PFSK-1 (cell line): ENCODE measurements around the gene FGGY.

ENCODE experiments used
- FOXP2 ChIP-seq: optimal IDR thresholded peaks from 2 replicates; pipeline ENCODE3; 2011; ENCODE audit warnings: borderline replicate concordance, control low read depth, inconsistent platforms; ENCODE audit not compliant: insufficient read depth; ENCODE audit errors: extremely low read length, extremely low read depth
- POLR2AphosphoS5 ChIP-seq: IDR thresholded peaks from 2 replicates; pipeline ENCODE4 v1.6.1; 2012; ENCODE audit warnings: low read depth, mild to moderate bottlenecking, control low read depth, low read length, moderate library complexity
- REST ChIP-seq, 2 experiments: IDR thresholded peaks; 2 replicates each; pipeline versions ENCODE4 v1.6.1 to v1.8.0; 2011 to 2012; ENCODE audit warnings: low read depth in 2 of 2, low read length in 2 of 2, control low read depth in 1 of 2, inconsistent platforms in 1 of 2, mild to moderate bottlenecking in 1 of 2, moderate library complexity in 1 of 2; ENCODE audit not compliant: insufficient read depth in 1 of 2
- SIN3A ChIP-seq: IDR thresholded peaks from 2 replicates; pipeline ENCODE4 v1.6.1; 2012; ENCODE audit warnings: mild to moderate bottlenecking, low read length, moderate library complexity, borderline replicate concordance; ENCODE audit not compliant: insufficient read depth
- TAF1 ChIP-seq: IDR thresholded peaks from 2 replicates; pipeline ENCODE4 v1.6.1; 2012; ENCODE audit warnings: low read length, control low read depth, borderline replicate concordance; ENCODE audit not compliant: insufficient read depth

The FGGY gene

DNA sequence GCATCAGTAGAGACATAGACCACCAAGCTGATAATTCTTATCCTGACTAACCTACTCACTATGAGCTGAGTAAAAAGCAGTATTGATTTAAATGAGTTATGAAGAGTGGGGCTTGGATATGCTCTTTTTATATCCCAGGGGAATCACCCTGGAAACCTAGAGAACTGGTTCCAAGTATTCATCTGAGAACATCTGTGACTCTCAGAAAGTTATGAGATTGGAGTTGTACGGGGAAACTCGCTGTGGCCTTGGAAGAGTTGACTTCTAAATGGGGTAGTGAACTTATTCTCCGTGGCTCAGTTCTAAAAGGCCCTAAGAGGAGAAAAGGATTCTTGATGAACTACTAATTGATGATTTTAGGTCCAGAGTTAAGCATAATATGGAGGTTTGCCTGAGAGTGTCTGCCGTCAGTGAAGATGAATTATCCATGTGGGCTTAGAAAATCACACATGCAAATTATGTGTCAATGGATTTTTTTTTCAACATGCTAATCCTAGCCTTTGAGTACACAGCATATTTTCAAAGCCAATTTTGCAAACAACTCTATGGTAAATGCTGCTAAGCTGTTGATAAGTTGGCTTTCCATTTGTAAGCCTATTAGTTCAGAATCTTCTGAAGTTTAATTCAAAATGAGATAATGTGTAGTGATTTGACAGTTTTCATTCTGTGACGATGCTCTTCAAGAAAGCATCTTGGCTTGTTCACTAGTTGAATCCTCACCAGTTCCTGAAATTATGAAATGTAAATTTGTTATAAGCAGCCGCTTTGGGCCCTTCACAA, 122.7 kb downstream of the FGGY start:
- TF ChIP-seq SIN3A (no peak), POLR2AphosphoS5 (no peak), TAF1 (no peak), FOXP2 (no peak), REST (IDR thresholded peaks at IDR 0.05; ENCODE audit: insufficient read depth in 1 of 2, low read depth in 2 of 2, low read length in 2 of 2) (no peak)

DNA sequence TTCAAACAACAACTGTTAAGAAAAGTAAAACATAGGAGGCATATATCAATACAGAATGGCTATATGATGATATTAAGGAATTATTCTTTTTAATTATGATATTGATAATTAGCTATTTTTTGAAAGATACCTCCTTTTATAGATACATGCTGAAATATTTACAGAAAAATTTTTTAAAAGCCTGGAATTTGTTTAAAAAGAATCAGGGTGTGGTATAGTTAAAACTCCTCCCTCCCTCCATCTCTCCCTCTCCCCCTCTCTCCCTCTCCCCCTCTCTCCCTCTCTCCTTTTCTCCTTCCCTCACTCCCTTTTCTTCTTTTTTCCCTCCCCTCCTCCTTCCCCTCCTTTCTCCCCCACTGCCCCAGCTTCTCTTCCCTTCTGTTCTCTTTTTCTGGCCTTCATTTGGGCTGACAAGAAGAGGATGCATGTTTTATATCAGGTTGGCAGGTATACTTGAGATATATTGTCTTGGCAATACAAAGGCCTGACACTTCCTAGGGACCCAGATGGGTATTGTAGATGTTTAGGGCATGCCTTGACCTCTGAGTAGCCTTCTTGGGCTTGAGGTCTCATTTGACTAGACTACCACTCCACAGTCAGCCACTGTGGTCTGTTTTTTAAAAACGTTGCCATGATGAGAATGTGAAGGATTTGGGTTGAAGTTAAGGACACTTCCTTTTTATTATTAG, 124.5 kb downstream of the FGGY start:
- TF ChIP-seq FOXP2 (no peak), POLR2AphosphoS5 (no peak), SIN3A (no peak), TAF1 (no peak)

DNA sequence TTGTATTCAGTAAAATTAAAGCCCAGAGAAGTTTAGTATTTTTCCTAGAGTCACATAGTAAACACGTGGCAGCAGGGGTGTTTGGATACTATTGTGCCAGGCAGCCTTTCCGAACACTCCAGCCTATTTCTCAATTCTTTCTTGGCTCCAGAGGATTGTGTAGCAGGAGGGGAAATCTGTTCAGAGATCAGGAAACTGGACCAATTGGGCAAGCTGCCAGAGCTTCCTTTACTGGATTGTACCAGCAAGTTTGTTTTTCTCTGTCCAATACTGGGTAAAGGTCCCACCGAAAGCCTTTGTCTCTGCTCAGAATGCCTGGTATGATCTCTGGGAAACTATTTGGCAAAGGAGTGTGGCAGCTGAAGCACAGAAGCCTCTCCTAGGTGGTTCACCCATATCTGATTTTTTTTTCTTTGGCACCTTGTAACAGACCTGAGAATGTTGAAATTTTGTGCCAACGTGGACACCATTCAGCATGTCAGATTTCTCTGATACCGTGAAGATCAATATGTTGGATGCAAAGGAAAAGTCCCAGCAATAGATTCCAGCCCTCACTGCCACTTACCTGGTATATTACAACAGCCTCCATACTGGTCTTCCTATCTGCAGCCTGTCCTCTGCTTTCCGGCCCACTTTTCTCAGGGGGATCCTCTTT, 126.2 kb downstream of the FGGY start:
- no peak for TF ChIP-seq POLR2AphosphoS5
- TF ChIP-seq REST (IDR thresholded peaks at IDR 0.05; ENCODE audit: insufficient read depth in 1 of 2, low read depth in 2 of 2, low read length in 2 of 2) = no peak
- TF ChIP-seq SIN3A = no peak
- TF ChIP-seq TAF1 = no peak
- no peak for TF ChIP-seq FOXP2

- TF ChIP-seq TAF1 (no peak), SIN3A (no peak), FOXP2 (no peak), POLR2AphosphoS5 (no peak), REST (IDR thresholded peaks at IDR 0.05; ENCODE audit: insufficient read depth in 1 of 2, low read depth in 2 of 2, low read length in 2 of 2) (no peak)
Observed at GRCh38 chr1:59427155-59427554, 130.3 kb downstream of the FGGY start.

- TF ChIP-seq POLR2AphosphoS5 = no peak
- no peak for TF ChIP-seq FOXP2
- TF ChIP-seq SIN3A = no peak
- no peak for TF ChIP-seq TAF1
- TF ChIP-seq REST (IDR thresholded peaks at IDR 0.05; ENCODE audit: insufficient read depth in 1 of 2, low read depth in 2 of 2, low read length in 2 of 2) = peak in 1 of 2 experiments; percentile 58; a peak in 1 of 4 replicates
Observed at GRCh38 chr1:59427784-59428183, 130.9 kb downstream of the FGGY start.
